HCT116 (cell line): Measurements from ENCODE around the gene ZBTB7C. TPM values are rescaled to one million over a fixed set of nuclear protein-coding genes. Genes with fewer than 3 reads are reported as not detected.

Source experiments
- ATAC-seq: fragments of 200-7000 bp; cut with Tn5 transposase; 2 replicates; pipeline ENCODE4 v1.9.1; 2020; ENCODE audit warnings: mild to moderate bottlenecking, moderate library complexity
- BruUV-seq: library from RNA; stranded (reverse); fragments of 400-500 nt; replicated peaks from 2 replicates; lab custom pipeline; 2021; lab: Mats Ljungman, UMichigan
- CTCF ChIA-PET: fragments of 300-600 bp; sonication (Branson Sonifier 250); formaldehyde crosslinking; loops from one replicate; lab custom pipeline; 2021; ENCODE audit warnings: antibody characterized with exemption; lab: Charles Lee
- POLR2A ChIA-PET: fragments of 300-600, 350-600 bp; sonication (Branson Sonifier 250); formaldehyde crosslinking; loops from one replicate; lab custom pipeline; 2021; ENCODE audit warnings: antibody characterized with exemption; lab: Charles Lee
- RAD21 ChIA-PET, 2 experiments: fragments of 300-600 bp; sonication (Branson Sonifier 250); formaldehyde crosslinking; loops; one replicate each; lab custom pipeline; 2023; ENCODE audit warnings: low total read pairs in 2 of 2; ENCODE audit not compliant: uncharacterized antibody in 2 of 2, unreplicated experiment in 2 of 2, low non-redundant PET in 1 of 2; lab: Charles Lee
- DNase-seq: peaks from one replicate; pipeline ENCODE4 v3.0.0-alpha.2; 2010; ENCODE audit warnings: low read depth, low spot score
- H2AFZ ChIP-seq: fragments of 200-600 bp; shearing (Covaris generic), sonication (generic); 2 replicates; pipeline ENCODE4 v1.6.1; 2017; ENCODE audit warnings: low read depth, mixed run types, mixed read lengths, antibody characterized with exemption, low read length; ENCODE audit not compliant: poor library complexity, severe bottlenecking
- H3K27ac ChIP-seq: 2 replicates; pipeline ENCODE4 v1.5.1; 2012; ENCODE audit warnings: low read depth, low read length
- H3K27me3 ChIP-seq: fragments of 200-600 bp; sonication (generic); 2 replicates; pipeline ENCODE4 v1.6.1; 2016; ENCODE audit warnings: mixed run types, low read length, mixed read lengths; ENCODE audit not compliant: insufficient read depth
- H3K36me3 ChIP-seq, 2 experiments: fragments of 200-500 bp in 1 of 2; fragments of 200-600 bp in 1 of 2; sonication (Bioruptor generic) in 1 of 2; sonication (generic) in 1 of 2; 2 replicates each; pipeline versions ENCODE4 v1.5.1 to v1.6.1; 2014 to 2016; ENCODE audit warnings: low read length in 2 of 2, inconsistent platforms in 1 of 2, mixed read lengths in 1 of 2, mixed run types in 1 of 2; ENCODE audit not compliant: insufficient read depth in 2 of 2, control insufficient read depth in 1 of 2
- H3K4me1 ChIP-seq, 2 experiments: fragments of 200-600 bp in 1 of 2; sonication (generic) in 1 of 2; 2 replicates each; pipeline versions ENCODE4 v1.5.1 to v1.6.1; 2012 to 2017; ENCODE audit warnings: low read length in 2 of 2, inconsistent platforms in 1 of 2, mild to moderate bottlenecking in 1 of 2, mixed read lengths in 1 of 2, mixed run types in 1 of 2, moderate library complexity in 1 of 2; ENCODE audit not compliant: insufficient read depth in 2 of 2, control insufficient read depth in 1 of 2
- H3K4me2 ChIP-seq: fragments of 200-600 bp; sonication (generic); 2 replicates; pipeline ENCODE4 v1.6.1; 2017; ENCODE audit warnings: mixed run types, low read length, mixed read lengths
- H3K4me3 ChIP-seq, 2 experiments: fragments of 200-600 bp in 1 of 2; sonication (generic) in 1 of 2; replicated peaks in 1 of 2; 2 replicates each; pipeline ENCODE4 v1.5.1; 2011 to 2016; ENCODE audit warnings: low read length in 2 of 2, control low read depth in 1 of 2, low read depth in 1 of 2, mild to moderate bottlenecking in 1 of 2, mixed read lengths in 1 of 2, mixed run types in 1 of 2
- H3K79me2 ChIP-seq: fragments of 200-600 bp; sonication (generic); 2 replicates; pipeline ENCODE4 v1.6.1; 2017; ENCODE audit warnings: mild to moderate bottlenecking, mixed run types, low read length, moderate library complexity, mixed read lengths; ENCODE audit not compliant: insufficient read depth
- H3K9ac ChIP-seq: fragments of 200-600 bp; sonication (generic); 2 replicates; pipeline ENCODE4 v1.6.1; 2016; ENCODE audit warnings: low read length, mixed read lengths
- H3K9me2 ChIP-seq: fragments of 200-600 bp; sonication (generic), shearing (Covaris generic); 2 replicates; pipeline ENCODE4 v1.6.1; 2017; ENCODE audit warnings: mixed run types, mild to moderate bottlenecking, moderate library complexity; ENCODE audit not compliant: insufficient read depth
- H3K9me3 ChIP-seq, 2 experiments: fragments of 200-500 bp in 1 of 2; fragments of 200-600 bp in 1 of 2; sonication (Bioruptor generic) in 1 of 2; sonication (generic) in 1 of 2; 2 replicates each; pipeline ENCODE4 v1.6.1; 2014 to 2017; ENCODE audit warnings: low read length in 2 of 2, mixed read lengths in 2 of 2, inconsistent platforms in 1 of 2, low read depth in 1 of 2, mild to moderate bottlenecking in 1 of 2, mixed run types in 1 of 2, moderate library complexity in 1 of 2; ENCODE audit not compliant: control insufficient read depth in 1 of 2, insufficient read depth in 1 of 2
- H4K20me1 ChIP-seq: fragments of 200-600 bp; sonication (generic), shearing (Covaris generic); 2 replicates; pipeline ENCODE4 v1.6.1; 2017; ENCODE audit warnings: mixed run types, mild to moderate bottlenecking, moderate library complexity; ENCODE audit not compliant: insufficient read depth
- ATF3 ChIP-seq: IDR thresholded peaks from 2 replicates; pipeline ENCODE4 v1.6.1; 2012
- CEBPB ChIP-seq: IDR thresholded peaks from 2 replicates; pipeline ENCODE4 v1.6.1; 2012; ENCODE audit warnings: low read depth
- EZH2 ChIP-seq: fragments of 200-600 bp; sonication (generic); IDR thresholded peaks from 2 replicates; pipeline ENCODE4 v1.6.1; 2017; ENCODE audit warnings: antibody characterized with exemption, mixed run types
- EZH2phosphoT487 ChIP-seq: fragments of 200-600 bp; IDR thresholded peaks from 2 replicates; pipeline ENCODE4 v1.6.1; 2018; ENCODE audit warnings: antibody characterized with exemption, borderline replicate concordance
- FOSL1 ChIP-seq: IDR thresholded peaks from 2 replicates; pipeline ENCODE4 v1.6.1; 2012; ENCODE audit warnings: low read depth
- MAX ChIP-seq: IDR thresholded peaks from 2 replicates; pipeline ENCODE4 v1.6.1; 2012
- SIN3A ChIP-seq: IDR thresholded peaks from 2 replicates; pipeline ENCODE4 v1.6.1; 2012; ENCODE audit warnings: low read depth
- SRF ChIP-seq: IDR thresholded peaks from 2 replicates; pipeline ENCODE4 v1.6.1; 2012; ENCODE audit warnings: low read depth
- intact Hi-C: fragments of 100-400 bp; cut with micrococcal nuclease; formaldehyde crosslinking; loops from 2 replicates; pipeline ENCODE4 v1.10.0; 2022
- total RNA-seq: library from RNA; stranded (reverse); gene quantifications from one replicate; pipeline ENCODE4 v1.2.1, GENCODE V29; 2021; ENCODE audit not compliant: unreplicated experiment
- TF ChIP-seq, protein P1 (sequence below): IDR thresholded peaks from 2 replicates; pipeline ENCODE4 v1.6.1; 2012; ENCODE audit warnings: low read depth

The ZBTB7C gene
- total RNA-seq, 1 experiment from 2014 or later = 0.37 TPM

DNA sequence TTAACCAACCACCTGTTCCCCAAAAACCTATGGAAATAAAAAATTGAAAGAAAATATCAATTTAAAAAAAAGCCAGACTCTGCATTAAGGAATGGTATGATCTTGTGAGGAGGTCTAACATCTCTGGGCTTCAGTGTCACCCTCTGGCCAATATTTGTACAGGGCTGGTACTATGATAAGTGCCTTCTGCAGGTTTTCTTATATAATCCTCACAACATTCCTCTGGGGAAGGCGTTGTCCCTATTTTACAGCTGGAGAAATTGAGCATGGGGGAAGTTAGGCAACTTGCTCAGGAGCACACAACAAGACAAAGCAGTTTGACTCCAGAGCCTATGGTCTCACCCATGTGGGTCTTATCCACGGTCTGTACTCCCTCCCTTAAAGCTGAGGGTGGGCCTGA is 86.0 kb downstream of the ZBTB7C start (continued):
- TF ChIP-seq FOSL1 (no peak), CEBPB (no peak), SIN3A (no peak), EZH2 (no peak)

GRCh38 chr18:48321536-48321935 is 87.6 kb downstream of the ZBTB7C start:
- Histone ChIP-seq H3K79me2 (no peaks in the 10 kb centered on the region), H3K4me3 (no peak overlapping the region), H3K4me2 (no peak overlapping the region), H2AFZ (no peak overlapping the region), H3K9ac (no peak overlapping the region)
- intact Hi-C loops = no loop called here
- ATAC-seq = no peak
- POLR2A ChIA-PET = no interaction called here
- DNase-seq = no peak
- TF ChIP-seq MAX (no peak), EZH2phosphoT487 (no peak), SRF (no peak), ATF3 (no peak)
- TF ChIP-seq, protein P1, sequence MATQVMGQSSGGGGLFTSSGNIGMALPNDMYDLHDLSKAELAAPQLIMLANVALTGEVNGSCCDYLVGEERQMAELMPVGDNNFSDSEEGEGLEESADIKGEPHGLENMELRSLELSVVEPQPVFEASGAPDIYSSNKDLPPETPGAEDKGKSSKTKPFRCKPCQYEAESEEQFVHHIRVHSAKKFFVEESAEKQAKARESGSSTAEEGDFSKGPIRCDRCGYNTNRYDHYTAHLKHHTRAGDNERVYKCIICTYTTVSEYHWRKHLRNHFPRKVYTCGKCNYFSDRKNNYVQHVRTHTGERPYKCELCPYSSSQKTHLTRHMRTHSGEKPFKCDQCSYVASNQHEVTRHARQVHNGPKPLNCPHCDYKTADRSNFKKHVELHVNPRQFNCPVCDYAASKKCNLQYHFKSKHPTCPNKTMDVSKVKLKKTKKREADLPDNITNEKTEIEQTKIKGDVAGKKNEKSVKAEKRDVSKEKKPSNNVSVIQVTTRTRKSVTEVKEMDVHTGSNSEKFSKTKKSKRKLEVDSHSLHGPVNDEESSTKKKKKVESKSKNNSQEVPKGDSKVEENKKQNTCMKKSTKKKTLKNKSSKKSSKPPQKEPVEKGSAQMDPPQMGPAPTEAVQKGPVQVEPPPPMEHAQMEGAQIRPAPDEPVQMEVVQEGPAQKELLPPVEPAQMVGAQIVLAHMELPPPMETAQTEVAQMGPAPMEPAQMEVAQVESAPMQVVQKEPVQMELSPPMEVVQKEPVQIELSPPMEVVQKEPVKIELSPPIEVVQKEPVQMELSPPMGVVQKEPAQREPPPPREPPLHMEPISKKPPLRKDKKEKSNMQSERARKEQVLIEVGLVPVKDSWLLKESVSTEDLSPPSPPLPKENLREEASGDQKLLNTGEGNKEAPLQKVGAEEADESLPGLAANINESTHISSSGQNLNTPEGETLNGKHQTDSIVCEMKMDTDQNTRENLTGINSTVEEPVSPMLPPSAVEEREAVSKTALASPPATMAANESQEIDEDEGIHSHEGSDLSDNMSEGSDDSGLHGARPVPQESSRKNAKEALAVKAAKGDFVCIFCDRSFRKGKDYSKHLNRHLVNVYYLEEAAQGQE = no peak
- TF ChIP-seq, all 23 proteins: peak for 0
- Histone ChIP-seq H3K4me1 (peaks cover 0 to 1% of the 10 kb centered on the region in 2 experiments; a peak in 2 of 4 replicates), H3K27me3 (no peaks in the 10 kb centered on the region), H3K27ac (no peak overlapping the region), H4K20me1 (no peaks in the 10 kb centered on the region), H3K9me2 (no peaks in the 10 kb centered on the region), H3K36me3 (no peaks in the 10 kb centered on the region), H3K9me3 (no peaks in the 10 kb centered on the region)
- ChIA-PET CTCF (no interaction called here), RAD21 (no interaction called here)
- BruUV-seq = no TSS peak
